CD4-positive, alpha-beta T cell treated with Interleukin-4 for 4 hours (primary cell): ENCODE results near the gene PLAC8L1.
"Not testable (repeated sequence)": the region's sequence is repeated elsewhere in the genome, so short reads cannot be mapped to it uniquely, and the experiment has no call there.

ENCODE experiments used
- DNase-seq: peaks from one replicate; pipeline ENCODE4 v3.0.0-alpha.2; 2020

Gene PLAC8L1, protein sequence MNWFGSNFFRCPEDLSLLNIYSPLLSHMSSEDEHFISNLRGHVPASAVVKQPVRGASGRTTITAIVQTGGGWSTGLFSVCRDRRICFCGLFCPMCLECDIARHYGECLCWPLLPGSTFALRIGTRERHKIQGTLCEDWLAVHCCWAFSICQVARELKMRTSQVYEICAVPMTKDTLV

DNA sequence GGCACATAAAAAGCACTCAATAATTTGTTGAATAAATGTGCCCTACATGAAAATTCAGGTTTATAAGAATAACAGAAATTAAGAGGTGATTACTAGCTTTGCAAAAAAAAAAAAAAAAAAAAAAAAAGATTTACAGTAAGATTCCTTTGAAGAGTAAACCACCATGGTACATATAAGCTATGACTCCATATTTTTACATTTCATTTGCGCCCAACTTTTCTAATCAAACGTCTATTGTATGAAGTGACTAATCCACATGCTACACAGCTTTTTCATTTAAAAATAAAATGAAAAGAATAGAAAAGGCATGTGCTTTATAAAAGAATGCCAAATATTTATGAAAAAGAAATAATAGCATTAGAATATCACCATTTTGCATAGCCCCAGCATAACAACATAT, at the start of gene PLAC8L1:
TSS of gene PLAC8L1 (minus strand) at position 101 of the 400 bp plus-strand sequence. CDS start 1,266 bp downstream, outside the sequence.
- no peak for DNase-seq

DNA sequence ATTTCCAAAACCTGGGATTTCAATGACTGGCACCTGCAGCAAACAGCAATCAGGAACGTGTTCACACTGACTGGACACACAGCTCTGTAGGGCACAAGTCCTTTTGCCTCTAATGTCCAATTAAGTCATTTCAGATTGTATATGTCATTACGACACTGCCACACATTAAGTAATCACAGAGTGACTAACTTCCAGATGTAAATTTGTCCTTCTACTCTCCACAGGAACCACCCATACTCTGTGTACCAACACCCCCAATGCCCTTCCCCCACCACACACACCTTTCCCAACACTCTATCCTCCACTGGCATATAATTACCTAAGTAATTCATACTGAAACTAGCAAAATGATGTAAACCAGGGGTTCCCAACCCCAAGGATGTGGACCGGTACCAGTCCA, 46.6 kb upstream of the PLAC8L1 start:
- no peak for DNase-seq

DNA sequence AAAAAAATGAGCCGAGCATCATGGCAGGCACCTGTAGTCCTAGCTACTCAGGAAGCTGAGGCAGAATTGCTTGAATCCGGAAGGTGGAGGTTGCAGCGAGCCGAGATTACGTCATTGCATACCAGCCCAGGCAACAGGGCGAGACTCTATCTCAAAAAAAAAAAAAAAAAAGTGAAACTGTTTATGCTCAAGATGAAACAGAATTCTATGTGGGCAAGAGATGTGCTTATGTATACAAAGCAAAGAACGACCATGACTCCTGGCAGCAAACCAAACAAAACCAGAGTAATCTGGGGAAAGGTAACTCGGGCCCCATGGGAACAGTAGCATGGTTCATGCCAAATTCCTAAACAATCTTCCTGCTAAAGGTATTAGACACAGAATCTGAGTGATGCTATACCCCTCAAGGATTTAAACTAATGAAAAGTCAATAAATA, 32.6 kb upstream of the PLAC8L1 start:
- DNase-seq: no peak

DNA sequence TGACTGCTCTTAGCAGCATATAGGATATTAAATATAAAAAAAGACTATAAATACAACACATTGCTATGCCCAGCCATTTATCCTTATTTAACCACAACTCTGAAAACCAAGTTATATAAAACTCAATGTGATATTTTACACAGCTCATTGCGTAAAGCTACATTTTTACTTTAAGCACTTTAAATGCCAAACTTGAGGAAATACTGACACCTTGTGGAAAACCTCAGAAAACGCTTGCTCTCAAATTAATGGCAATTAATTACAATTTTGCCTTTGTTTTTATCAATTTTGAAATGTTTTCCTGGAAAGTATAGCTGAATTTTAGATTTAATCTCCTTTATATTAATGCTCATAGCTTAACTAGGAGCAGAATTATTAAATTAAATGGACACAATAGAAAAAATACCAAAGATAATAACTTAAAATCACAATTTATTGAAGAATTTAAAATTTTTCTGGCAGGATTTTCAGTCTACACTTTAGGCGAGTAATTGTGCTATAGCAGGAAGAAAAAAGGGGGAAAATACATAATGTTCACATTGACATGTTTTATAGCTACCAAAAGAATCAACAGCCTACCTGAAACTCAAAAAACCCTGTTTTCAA, 25.2 kb upstream of the PLAC8L1 start:
- DNase-seq: peak; percentile 38

DNA sequence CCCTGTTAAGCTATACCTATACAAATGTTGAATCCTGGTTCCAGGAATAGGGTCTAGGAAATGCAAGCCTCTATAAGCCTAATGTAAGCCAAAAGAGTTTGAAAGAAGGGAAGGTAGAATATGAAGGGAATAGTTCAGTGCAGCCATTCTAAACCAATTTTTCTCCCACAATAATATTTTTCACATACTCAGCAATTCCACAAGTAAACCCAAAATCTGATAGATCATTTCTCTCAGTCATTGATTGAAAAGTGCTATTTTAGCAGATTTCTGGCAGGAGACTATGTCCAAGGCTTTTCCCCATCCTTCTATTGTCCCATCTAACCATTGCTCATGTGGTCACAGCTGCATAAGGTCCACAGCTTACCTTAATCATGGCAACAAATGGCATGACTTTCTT, 20.7 kb upstream of the PLAC8L1 start:
- no peak for DNase-seq

DNA sequence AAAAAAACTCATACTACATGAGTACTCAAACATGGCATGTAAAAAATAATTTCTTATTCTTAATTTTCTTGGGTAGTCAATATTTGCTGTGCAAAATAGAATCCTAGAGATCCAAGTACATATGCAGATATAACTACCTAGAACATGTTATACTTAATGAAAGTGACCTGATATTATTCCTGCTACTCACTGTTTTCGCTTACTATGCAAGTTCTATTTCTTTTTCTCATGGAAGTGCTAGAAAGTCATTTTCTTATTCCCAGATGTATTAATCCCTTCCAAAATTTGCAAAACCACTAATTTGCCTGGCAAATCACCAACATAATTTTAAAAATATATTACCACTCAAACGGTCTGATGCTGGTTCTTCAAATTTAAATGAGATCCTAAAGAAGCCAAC, 19.2 kb upstream of the PLAC8L1 start:
- no peak for DNase-seq

DNA sequence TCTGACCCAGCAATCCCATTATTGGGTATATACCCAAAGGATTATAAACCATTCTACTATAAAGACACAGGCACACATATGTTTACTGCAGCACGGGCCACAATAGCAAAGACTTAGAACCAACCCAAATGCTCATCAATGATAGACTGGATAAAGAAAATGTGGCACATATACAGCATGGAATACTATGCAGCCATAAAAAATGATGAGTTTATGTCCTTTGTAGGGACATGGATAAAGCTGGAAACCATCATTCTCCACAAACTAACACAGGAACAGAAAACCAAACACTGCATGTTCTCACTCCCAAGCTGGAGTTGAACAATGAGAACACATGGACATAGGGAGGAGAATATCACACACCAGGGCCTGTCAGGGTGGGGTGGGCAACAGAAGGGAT, 16.1 kb upstream of the PLAC8L1 start:
- not testable (repeated sequence) for DNase-seq

DNA sequence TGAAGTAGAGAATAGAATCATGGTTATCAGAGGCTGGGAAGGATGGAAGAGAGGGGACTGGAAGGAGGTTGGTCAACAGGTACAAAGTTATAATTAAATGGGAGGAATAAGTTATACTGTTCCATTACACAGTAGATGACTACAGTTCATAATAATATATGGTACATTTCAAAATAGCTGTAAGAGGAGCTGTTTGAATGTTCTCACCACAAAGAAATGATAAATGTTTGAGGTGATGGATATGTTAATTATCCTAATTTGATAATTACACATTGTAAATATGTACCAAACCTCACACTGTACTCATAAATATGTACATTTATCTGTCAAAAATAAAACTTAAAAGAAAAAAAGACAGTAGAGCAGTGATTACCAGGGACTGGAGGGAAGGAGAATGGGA, 12.9 kb upstream of the PLAC8L1 start:
- DNase-seq: no peak

DNA sequence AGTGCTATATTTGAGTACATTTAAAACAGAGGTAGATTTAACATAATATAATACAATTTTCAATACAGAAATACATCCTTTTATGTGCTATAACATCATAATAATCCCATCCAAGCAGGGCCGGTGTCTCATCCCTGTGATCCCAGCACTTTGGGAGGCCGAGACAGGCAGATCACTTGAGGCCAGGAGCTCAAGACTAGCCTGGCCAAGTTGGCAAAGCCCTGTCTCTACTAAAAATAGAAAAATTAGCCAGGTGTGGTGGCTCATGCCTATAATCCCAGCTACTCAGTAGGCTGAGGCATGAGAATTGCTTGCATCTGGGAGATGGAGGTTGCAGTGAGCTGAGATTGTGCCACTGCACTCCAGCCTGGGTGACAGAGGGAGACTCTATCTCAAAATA, 11.8 kb upstream of the PLAC8L1 start:
- DNase-seq: not testable (repeated sequence)

DNA sequence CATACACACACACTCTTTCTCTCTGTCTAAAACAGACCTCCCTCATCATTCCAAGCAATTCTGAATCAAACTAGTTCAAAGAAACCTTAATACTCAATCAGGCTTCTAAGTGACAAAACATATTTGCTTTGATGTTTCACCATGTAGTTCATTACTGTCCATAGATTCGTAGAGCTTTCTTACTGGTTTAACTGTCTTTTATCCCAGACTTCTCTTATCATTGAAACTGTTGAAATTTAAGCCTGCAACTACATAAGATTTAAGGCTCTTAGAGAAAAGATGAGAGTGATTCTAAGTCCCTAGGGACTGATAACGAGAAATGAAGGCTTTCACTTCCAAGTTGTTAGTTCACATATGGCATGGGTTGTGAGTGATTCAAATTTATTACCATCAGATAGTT, 11.0 kb upstream of the PLAC8L1 start:
- no peak for DNase-seq

DNA sequence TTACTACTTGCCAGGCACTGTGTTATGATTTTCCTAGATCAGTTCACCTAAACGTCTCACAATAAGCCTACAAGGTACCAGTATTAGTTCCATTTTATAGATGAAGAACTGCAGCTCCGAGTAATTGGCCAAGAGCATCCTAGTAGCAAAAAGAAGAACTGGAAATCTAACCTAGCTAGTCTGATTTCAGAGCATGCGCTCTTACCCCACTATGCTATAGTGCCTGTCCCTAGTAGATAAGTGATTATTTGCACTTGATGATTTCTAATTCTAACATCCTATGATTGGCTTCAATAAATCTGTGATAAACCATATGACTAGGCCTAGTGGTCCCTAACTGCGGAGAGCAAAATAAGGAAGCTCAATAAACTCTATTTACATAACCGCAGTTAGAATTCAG, 7.1 kb upstream of the PLAC8L1 start:
- DNase-seq: no peak

DNA sequence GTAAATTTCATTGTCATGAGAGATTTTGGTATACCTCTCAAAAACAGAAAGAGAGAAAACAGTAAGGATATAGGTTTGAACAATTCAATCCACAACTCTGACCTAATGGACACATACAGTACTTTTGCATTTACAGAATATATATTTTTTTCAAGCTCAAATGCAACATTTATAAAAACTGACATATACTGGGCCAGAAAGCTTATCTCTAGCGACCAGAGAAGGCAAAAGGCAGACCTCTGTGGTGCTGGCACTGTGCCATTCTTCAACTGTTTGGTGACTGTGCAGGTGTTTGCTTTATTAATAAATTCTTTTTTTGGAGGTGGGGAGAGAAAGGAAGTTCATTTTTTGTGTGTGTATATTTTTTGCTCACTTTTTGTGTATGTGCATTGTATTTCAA, 6.0 kb upstream of the PLAC8L1 start:
- no peak for DNase-seq

DNA sequence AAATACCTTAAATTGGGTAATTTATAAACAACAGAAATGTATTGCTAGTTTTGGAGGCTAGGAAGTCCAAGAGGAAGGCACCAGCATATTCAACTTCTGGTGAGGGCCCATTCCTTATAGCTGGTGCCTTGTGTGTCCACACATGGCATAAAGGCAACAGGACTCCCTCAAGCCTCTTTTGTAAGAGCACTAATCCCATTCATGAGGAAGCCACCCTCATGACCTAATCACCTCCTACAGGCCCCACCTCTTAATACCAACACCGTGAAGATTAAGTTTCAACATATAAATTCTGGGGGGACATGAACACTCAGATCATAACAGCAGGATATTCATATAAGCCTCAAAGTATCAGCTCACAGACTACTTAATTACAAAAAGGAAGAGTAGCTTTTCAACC, 4.0 kb upstream of the PLAC8L1 start:
- no peak for DNase-seq

DNA sequence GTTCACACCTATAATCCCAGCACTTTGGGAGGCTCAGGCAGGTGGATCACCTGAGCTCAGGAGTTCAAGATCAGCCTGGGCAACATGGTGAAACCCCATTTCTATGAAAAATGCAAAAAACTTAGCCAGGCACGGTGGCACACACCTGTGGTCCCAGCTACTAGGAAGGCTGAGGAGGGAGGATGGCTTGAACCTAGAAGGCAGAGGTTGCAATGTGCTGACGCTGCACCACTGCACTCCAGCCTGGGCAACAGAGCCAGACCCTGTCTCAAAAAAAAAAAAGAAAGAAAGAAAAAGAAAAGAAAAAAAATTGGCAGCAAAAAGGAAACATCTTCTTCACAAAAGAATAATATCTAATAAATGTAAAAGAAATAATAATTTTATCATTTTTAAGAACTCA, 3.5 kb upstream of the PLAC8L1 start:
- DNase-seq: not testable (repeated sequence)

DNA sequence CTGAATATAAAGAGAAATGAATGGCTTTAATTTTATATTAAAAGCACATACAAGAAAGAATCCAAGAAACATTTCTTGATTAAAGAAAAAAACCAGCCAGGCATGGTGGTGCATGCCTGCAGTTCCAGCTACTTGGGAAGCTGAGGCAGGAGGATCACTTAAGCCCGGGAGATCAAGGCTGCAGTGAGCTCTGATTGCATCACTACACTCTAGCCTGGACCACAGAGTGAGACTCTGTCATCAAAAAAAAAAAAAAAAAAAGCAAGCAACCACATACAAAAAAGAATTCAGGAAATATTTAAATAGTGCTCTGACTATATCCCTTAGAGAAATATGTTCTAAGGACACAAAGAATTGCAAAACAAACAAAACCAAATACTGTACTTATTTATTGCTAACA, 2.5 kb upstream of the PLAC8L1 start:
- DNase-seq: no peak

DNA sequence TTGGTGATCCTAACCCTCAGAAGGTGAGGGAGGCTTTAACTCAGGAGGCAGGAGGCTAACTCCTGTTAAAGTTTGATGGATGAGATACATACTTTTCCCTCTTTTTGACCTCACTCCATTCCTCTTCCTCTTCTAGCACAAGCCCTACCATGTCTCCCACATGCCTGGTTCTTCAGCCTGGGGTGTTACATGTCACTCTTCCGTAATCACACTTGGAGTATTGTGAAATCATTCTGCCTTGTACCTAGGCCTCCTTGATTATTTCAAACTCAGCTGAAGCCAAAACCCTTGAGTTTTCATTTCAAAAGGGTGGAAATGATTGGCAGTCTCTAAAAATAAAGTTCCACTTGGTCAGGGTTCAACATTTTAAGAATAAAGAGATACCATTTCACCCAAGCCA, 1.8 kb downstream of the PLAC8L1 start:
- no peak for DNase-seq

DNA sequence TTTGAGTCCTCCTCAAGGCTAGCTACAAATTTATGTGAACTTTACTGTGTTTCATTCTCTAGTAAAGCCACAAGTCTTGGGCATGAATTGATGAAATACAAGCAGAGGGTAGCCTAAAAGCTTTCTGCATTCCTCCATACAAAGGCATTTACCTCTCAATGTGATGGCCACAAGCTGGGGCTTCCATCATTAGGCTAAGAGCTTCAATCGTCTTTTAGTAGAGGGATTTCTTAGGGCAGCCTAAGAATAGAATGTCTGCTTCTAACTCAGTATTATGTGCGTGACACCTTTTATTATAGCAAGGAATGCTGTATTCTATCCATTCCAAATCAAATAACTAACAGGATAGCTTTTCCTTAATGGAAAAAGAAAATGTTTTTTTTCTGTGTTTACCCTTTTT, 3.7 kb downstream of the PLAC8L1 start:
- no peak for DNase-seq

DNA sequence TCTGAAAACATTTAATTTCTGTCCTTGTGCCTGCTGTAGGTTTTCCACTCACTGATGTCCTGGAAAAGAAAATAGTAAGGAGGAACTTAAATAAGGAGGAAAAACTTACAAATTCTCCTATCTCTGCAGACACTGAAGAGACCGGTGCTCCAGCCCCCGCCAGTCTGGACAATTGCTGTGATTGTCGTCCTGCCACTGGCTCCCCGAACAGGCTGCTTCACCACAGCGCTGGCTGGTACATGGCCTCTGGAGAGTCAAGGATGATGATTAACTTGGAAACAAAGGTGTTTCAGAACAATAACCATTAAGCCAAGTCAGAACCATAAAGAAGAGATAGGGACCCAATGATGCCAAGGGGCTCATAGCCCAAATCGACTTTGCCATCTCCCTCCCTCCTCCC, 7.3 kb downstream of the PLAC8L1 start:
- no peak for DNase-seq

DNA sequence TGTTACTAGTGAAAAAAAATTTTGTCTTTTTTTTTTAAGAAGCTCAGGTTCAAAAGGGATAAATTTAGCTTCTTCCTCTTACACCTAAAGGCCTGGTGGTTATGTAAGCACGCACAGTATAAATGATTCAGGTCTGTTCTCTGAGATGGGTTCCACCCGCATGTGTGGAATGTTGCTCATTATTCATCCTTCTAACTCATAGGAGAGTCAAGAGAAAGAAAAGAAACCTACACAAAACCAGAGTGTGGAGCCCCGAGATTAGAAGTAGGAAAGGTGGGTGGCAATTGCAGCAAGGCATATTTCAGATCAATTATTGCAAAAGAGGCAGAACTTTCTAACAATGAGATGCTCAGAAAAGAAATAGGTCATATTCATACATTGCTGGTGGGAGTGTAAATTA, 13.5 kb downstream of the PLAC8L1 start:
- DNase-seq: no peak

DNA sequence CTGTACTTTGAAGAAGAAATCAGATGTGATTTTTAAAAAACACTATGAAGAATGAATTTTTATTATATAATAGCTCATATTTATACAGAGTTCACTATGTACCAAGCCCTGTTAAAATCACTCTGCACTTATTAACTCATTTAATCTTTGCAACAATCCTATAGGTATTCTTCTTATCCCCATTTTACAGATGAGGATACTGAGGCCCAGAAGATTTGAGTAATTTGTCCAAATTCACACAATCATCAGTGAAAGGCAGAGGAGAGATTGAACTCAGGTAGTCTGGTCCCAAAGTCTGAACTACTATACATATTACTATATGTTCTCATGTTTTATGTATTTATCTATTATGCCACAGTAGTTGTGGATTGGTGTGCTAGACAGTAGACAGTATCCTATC, 16.1 kb downstream of the PLAC8L1 start:
- no peak for DNase-seq

DNA sequence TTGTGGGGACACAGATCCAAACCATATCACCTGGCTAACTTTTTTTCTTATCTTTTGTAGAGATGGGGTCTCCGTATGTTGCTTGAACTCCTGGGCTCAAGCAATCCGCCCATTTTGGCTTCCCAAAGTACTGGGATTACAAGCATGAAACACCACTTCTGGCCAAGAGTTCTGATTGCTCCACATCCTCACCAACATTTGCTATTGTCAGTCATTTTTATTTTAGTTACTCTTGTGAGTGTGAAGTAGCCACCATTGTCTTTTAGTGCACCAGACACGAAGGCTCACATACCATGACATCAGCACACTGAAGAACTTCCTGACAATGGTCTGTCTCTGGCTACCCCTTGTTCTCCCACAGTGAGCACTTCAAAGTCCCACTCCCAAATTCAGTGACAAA, 17.3 kb downstream of the PLAC8L1 start:
- no peak for DNase-seq

DNA sequence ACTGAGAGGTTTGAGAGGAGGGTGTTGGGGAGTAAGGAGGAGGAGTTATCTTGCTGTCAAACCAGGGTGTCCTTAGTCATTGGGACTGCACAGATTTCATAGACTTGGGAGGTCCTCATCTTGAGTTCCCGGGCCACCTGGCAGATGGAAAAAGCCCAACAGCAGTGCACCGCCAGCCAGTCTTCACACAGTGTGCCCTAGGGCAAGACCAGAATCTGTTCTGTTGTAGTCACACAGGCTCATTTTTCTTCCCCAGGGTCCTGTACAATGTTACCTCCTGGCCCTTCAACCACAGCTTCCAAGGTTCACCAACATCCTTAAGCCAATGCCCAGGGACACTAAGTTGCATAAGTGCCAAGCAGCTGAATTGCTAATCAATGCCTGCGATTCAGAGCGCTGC, 21.0 kb downstream of the PLAC8L1 start:
- DNase-seq: no peak

DNA sequence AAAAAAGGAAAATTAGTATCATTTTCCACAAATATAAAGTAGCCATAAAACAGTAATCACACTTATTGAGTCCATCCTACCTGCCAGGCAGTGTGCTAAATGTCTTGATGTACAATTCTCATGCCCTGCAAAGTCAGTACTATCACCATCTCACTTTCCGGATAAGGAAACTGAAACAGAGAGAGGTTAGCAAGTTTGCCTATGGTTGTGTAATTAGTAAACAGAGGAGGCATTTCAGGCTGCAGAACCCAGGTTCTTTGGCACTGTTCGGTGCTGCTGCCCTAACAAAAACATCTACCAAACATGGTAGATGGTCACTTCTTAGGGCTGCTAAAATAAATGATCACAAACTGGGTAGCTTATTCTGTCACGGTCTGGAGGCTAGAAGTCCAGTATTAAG, 22.6 kb downstream of the PLAC8L1 start:
- DNase-seq: no peak

DNA sequence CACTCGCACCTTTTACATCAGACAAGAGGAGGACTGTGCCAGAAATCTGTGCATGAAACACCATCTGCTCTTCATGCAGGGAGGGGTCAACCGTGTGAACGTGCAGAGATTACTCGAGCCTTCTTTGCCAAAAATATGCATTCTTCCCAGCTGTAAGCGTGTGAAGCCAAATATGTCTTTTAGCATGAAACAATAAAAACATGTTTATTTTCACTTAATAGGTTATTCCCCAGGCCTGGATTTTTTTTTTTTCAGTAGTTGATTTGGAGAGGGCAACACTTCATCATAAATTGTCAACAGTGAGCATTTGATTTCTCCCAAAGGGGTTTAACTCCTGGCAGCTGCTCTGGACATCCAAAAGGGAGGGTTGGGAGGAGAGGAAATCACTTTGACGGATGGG, 23.8 kb downstream of the PLAC8L1 start:
- DNase-seq: no peak

DNA sequence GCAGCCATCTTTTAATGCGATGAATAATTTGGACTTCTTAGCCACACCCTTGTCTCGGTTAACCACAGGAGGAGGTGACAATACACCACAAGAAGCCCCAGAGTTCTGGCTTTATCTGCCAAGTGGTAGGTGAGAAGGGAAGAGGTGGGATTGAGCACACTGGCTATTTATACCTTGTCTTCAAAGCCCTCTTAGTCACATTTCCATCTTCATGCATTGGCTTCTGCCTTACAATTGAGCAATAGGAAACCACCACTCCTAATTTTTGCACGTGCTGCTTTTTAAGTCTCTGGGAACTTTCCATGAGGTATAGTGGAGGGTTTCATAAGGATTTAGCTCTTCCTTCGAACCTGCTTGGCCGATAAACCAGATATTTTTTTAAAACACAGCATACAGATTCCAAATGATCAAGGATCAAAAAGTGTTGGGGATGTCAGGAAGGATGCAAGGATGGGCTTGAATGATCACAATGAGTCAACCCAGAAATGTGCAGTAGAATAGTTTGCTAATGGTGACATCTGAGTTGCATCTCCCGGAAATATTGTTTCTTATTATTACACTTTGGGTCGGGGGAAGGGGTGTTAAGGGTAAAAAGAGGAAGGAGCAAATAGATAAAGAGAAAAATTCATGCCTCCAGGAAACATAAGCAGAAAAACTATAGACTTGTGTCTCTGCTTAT, 25.5 kb downstream of the PLAC8L1 start:
- peak; percentile 20 for DNase-seq
